HG02973 (cell line): ENCODE measurements around the gene HLA-E.
"Not testable (repeated sequence)": the region's sequence is repeated elsewhere in the genome, so short reads cannot be mapped to it uniquely, and the experiment has no call there.

Experiments
- ATAC-seq: cut with Tn5 transposase; IDR thresholded peaks from one replicate; pipeline ENCODE4 v1.9.1; 2021; ENCODE audit warnings: moderate library complexity; ENCODE audit not compliant: unreplicated experiment

The HLA-E gene

DNA sequence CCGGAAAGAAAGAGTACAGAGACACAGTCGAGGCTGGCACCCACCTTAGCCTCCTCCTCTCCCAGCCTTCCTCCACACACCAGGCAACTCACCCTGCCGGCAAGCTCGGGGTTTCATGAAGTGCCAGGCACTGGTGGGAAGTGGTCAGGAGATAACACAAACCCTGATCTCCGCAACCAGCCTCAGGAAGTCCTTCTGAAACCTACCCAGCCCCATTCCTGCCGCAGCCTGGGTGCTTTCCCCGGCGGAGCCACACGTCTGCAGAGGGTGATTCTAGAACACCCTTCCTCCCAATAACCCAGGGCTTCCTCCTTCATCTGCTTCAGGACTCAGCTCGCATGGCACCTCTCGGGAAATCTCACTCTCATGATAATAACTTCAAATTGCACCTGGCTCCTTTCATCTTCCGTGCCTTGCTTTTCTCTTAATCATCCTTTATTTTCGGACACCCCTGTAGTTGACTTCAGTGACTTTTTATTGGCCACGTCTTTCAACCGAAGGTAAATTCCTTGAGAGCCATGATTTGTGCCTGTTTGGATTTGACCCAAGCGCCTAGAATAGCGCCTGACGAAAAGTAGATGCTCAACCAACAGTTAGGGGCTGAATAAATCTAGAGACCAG lies 8.7 kb upstream of the HLA-E start:
- no peak for ATAC-seq

DNA sequence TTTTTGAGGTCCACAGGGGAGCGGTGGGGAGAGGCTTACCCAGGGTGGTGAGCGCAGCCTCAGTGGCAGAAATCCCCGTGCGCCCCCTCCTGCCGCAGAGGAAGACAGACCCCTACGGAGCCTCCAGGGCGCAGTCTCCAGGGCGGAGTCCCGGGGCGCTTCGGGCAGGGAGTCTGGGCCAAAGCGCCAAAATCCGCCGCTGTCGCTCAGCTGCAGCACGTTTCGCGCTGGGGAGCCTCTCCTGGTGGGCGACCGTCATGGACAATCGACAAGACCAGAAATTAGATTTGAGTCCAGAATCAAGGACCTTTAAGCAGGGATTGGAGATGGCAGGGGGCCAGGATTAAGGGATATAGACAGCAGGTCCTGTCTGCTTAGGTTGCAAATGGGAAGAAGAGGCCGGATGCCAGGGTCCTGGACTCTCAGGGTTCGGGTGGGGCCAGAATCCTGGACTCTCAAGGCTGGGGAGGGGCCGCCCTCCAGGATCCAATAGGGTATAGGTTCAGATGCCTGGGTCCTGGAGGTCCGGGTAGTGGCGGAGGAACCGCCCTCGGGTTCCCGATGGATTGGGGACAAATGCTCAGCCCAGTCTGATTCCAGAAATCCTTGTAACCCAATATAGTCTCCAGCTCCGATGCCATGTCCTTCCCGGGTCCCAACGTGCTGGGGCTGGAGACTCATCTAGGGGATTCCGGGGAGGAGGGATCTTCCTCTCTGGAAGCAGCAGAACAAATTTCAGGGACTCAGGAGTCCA lies 7.9 kb upstream of the HLA-E start:
- no peak for ATAC-seq

DNA sequence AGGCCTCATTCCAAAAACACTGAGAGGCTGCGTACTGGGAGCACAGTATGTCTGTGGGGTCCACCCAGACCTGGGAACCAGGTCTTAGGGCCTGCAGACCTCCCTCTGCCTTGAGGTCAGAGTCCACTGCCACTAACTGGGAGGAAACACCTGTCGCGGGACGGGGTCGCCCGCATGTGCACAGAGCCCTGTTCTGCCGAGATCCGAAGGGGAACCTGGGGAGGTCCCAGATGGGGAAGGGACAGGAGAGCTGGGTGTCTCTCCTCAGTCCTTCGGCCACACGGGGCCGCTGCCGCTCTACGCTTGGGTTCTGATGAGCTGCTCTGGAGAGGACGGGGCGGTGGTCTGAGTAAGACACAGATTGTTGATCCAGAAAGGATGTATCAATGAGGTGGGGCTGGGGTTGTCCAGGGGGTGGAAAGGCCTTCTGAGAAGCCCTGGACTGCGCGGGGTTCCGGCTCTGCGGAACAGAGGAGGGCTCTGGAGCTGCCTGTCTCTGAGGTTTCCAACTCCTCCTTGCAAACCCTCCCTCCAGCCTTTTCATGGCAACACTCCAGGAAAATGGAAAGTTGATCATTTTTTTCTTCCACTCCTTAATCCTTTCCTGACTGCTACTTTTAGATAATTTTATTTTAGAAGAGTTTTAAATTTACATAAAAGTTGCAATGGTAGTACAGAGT lies 7.2 kb upstream of the HLA-E start:
- ATAC-seq: peak; percentile 76

DNA sequence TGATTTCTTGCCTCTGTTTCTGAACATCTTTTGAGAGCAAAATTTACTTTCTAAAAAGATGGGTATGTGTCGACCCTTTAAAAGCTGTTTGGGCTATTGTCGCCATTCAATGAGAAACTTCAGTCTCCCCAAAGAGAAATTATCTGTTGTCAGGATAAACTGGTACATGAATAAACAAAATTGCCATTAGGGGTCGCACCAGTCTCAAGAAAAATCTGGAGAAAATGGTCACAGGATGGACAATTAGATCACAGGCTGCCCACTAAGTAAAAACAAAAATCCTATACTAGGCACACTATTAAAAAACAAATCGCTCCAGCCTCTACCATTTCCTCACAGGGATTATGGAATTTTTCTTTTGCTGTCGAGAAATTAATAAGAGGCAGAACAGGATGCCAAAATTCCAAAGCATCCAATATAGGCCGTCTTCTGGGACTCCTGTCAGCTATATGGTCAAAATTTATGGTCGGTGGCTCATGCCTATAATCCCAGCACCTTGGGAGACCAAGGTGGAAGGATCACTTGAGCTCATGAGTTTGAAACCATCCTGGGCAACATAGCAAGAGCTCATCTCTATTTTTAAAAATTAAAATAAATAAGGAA lies 5.5 kb upstream of the HLA-E start:
- ATAC-seq: no peak

DNA sequence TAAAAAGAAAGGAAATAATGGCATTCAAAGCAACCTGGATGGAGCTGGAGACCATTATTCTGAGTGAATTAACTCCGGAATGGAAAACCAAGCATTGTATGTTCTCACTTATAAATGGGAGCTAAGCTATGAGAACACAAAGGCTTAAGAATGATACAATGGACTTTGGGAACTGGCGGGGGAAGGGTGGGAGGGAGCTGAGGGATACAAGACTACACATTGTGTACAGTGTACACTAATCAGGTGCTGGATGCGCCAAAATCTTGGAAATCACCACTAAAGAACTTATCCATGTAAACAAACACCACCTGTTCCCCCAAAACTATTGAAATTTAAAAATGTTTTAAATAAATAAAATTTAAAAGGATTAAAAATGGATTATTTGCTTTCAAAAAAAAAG lies 4.1 kb upstream of the HLA-E start:
- no peak for ATAC-seq

DNA sequence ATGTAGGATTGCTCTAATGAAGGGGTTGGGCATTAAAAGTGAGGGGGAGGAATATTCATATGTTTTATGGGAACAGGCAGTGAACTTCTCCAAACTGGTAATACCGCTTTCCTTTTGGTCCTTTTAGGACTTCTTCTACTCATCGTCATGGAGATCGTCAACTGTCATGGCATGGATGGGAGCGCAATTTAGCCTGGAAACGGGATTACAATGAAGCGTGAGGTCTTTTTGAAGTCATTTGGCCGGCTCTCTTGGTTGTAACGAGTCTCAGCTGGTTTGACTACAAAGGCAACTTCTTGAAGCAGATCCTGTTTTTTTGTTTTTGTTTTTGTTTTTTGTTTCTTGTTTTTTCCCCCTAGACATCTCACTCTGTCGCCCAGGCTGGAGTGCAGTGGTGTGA lies 1.4 kb upstream of the HLA-E start:
- ATAC-seq: no peak

DNA sequence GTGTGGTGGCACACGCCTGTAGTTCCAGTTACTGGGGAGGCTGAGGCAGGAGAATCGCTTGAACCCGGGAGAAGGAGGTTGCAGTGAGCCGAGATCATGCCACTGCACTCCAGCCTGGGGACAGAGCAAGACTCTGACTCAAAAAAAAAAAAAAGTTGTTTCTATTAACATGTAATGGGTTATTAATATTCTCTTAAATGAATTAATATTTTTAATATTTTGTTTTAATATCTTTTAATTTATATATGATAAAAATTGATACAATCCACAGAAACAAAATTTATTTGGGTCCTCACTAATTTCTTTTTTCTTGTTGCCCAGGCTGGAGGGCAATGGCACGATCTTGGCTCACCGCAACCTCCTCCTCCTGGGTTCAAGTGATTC lies 620 bp upstream of the HLA-E start:
- ATAC-seq: not testable (repeated sequence)

DNA sequence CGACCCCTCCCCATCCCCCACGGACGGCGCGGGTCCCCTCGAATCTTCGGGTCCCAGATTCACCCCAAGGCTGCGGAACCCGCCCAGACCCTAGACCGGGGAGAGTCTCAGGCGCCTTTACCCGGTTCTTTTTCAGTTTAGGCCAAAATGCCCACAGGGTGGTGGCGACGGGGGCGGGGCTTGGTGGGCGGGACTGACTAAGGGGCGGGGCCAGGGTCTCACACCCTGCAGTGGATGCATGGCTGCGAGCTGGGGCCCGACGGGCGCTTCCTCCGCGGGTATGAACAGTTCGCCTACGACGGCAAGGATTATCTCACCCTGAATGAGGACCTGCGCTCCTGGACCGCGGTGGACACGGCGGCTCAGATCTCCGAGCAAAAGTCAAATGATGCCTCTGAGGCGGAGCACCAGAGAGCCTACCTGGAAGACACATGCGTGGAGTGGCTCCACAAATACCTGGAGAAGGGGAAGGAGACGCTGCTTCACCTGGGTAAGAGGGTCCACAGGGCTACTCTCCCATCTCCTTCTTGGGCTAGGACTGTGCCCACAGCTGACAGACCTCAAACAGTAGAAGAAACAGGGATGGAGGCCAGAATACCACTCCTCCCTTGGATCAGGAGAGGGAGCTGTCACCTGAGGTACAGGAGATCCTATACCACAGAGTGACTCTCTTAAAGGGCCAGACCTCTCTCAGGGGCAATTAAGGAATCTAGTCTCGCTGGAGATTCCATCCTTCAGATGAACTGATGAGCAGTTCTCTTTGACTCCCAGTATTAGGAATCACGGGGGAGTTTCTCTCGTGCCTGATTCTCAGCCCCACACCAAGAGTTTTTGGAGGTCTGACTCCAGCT lies 942 bp downstream of the HLA-E start:
- ATAC-seq: no peak

DNA sequence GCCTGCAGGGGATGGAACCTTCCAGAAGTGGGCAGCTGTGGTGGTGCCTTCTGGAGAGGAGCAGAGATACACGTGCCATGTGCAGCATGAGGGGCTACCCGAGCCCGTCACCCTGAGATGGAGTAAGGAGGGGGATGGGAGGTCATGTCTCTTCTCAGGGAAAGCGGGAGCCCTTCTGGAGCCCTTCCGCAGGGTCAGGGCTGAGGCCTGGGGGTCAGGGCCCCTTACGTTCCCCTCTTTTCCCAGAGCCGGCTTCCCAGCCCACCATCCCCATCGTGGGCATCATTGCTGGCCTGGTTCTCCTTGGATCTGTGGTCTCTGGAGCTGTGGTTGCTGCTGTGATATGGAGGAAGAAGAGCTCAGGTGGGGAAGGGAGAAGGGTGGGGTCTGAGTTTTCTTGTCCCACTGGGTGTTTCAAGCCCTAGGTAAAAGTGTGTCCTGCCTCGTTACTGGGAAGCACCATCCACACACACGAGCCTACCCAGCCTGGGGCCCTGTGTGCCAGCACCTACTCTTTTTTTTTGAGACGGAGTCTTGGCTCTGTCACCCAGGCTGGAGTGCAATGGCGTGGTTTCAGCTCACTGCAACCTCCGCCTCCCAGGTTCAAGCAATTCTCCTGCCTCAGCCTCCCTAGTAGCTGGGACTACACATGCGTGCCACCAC lies 2.1 kb downstream of the HLA-E start:
- ATAC-seq: not testable (repeated sequence)

DNA sequence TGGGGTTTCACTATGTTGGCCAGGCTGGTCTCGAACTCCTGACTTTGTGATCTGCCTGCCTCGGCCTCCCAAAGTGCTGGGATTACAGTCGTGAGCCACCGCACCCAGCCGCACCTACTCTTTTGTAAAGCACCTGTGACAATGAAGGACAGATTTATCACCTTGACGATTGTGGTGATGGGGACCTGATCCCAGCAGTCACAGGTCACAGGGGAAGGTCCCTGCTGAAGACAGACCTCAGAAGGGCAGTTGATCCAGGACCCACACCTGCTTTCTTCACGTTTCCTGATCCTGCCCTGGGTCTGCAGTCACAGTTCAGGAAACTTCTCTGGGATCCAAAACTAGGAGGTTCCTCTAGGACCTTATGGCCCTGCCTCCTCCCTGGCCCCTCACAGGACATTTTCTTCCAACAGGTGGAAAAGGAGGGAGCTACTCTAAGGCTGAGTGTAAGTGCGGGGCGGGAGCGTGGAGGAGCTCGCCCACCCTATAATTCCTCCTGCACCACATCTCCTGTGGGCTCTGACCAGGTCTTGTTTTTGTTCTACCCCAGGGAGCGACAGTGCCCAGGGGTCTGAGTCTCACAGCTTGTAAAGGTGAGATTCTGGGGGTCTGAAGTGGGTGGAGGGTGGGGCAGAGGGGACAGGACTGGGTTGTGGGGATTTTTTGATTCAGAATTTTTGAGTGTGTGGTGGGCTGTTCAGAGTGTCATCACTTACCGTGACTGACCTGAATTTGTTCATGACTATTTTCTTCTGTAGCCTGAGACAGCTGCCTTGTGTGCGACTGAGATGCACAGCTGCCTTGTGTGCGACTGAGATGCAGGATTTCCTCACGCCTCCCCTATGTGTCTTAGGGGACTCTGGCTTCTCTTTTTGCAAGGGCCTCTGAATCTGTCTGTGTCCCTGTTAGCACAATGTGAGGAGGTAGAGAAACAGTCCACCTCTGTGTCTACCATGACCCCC lies 3.0 kb downstream of the HLA-E start:
- no peak for ATAC-seq

DNA sequence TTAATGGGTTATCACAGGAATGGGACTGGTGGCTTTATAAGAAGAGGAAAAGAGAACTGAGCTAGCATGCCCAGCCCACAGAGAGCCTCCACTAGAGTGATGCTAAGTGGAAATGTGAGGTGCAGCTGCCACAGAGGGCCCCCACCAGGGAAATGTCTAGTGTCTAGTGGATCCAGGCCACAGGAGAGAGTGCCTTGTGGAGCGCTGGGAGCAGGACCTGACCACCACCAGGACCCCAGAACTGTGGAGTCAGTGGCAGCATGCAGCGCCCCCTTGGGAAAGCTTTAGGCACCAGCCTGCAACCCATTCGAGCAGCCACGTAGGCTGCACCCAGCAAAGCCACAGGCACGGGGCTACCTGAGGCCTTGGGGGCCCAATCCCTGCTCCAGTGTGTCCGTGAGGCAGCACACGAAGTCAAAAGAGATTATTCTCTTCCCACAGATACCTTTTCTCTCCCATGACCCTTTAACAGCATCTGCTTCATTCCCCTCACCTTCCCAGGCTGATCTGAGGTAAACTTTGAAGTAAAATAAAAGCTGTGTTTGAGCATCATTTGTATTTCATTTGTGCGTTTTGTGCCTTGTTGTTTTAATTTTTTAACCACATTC lies 4.4 kb downstream of the HLA-E start:
- ATAC-seq: no peak

DNA sequence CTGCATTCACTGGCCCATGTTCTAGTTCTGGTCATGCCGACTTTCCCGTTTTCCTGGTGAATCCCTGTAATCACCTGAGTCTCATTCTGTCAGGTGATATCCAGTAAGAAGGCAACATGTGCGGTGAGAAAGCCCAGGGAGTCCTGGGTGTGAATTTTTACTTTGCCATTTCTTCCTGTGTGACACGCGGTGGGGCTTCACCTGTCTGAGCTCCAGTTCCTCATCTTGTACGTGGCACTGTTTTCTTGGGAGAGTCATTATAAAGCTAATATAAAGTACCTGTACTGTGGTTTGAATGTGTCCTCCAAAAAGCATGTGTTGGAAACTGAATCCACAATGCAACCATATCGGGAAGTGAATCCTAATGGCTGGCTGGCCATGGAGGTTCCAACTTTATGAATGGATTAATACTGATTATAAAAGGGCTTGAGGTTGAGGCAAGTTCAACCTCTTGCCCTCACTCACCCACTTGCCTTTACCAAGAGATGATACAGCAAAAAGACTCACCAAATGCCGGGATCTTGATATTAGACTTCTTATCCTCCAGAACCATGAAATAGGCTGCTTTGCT lies 5.1 kb downstream of the HLA-E start:
- ATAC-seq: no peak

DNA sequence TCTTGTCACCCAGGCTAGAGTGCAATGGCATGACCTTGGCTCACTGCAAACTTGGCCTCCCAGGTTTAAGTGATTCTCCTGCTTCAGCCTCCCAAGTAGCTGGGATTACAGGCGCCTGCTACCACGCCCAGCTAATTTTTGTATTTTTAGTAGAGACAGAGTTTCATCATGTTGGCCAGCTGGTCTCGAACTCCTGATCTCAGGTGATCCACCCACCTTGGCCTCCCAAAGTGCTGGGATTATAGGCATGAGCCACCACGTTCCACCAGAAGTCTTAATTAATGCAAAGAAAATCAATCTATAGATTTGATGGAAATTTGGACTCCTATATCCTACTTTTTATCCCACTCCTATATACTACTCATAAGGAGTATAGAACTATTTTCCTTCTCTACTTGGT lies 5.8 kb downstream of the HLA-E start:
- not testable (repeated sequence) for ATAC-seq

DNA sequence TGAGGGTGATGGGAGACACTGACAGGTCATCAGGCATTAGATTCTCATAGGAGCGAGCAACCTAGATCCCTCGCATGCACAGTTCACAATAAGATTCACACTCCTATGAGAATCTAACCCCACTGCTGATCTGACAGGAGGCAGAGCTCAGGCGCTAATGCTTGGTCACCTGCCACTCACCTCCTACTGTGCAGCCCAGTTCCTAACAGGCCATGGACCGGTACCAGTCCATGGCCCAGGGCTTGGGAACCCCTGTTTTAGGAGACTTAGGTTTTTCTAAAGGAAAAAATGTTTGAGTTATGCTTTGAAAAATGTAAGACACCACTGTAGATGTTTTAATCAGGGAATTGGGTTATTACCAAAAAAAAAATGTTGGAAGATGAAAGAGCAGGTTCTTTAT lies 6.7 kb downstream of the HLA-E start:
- ATAC-seq: no peak

DNA sequence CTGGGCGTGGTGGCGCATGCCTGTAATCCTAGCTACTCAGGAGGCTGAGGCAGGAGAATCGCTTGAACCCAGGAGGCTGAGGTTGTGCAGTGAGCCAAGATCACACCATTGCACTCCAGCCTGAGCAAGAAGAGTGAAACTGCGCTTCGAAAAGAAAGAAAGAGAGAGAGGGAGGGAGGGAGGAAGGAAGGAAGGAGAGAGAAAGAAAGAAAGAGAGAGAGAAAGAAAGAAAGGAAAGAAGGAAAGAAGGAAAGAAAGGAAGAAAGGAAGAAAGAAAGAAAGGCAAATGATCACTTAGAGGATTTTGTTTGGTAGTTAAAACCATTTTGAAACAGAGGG lies 7.9 kb downstream of the HLA-E start:
- ATAC-seq: not testable (repeated sequence)

DNA sequence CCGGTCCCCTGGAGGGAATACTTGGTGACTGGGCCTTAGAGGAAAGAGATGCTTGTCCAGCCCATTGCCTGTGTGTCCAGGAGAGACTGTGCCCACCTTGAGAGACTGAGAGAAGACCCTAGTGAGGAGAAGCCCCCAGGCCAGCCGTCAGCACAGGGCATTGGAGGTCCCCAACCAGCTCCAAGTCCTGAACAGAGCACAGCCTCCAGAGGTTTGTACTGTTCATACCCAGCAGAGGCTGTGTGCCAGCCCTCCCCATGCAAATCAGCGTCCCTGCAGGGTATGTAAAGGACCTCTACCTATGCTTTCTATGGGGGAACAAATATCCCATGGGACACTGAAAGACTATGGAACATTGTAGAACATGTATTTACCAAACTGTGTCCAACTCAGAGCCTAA lies 8.4 kb downstream of the HLA-E start:
- no peak for ATAC-seq

DNA sequence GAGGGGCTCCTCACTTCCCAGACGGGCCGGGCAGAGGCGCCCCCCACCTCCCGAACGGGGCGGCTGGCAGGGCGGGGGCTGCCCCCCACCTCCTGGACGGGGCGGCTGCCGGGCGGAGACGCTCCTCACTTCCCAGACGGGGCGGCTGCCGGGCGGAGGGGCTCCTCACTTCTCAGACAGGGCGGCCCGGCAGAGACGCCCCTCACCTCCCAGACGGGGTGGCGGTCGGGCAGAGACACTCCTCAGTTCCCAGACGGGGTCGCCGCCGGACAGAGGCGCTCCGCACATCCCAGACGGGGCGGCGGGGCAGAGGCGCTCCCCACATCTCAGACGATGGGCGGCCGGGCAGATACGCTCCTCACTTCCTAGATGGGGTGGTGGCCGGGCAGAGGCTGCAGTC lies 9.4 kb downstream of the HLA-E start:
- ATAC-seq: not testable (repeated sequence)
